Measurements from ENCODE around the gene POLDIP2.

DNA sequence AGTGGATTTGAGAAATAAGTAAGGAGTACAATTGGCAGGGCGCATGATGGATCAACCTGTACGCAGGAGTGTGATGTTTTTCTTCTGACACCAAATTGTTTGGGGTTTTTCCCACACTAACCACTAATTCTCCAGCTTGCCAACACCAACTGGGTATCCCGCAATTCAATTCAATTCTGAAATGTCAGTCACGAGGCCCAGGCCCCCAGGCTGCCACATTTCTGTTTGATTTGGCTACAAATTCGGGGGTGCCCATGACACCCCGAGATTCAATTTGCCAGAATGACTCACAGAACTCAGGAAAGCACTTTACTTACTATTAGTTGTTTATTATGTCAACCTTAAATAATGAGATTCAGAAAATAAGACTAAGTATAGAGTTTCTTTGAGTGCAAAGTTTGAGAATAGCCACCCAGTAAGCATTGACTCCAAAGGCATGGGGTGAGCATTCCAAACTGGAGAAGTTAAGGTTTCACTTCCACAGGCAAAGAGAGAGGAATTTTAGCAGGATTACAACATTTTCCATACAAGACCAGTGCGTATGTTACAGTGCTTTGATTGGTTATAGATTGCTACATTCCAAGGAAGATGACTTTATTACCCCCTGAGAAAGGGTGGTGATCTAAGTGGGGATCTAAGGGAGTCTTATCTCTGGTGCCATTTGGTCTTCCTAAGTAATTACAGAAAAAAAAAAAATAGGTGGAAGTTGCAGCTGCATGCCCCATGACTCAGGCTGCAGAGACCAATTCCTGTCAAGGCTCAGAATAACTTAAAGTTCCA lies 37.2 kb upstream of the POLDIP2 start:
- TF ChIP-seq, protein P1, sequence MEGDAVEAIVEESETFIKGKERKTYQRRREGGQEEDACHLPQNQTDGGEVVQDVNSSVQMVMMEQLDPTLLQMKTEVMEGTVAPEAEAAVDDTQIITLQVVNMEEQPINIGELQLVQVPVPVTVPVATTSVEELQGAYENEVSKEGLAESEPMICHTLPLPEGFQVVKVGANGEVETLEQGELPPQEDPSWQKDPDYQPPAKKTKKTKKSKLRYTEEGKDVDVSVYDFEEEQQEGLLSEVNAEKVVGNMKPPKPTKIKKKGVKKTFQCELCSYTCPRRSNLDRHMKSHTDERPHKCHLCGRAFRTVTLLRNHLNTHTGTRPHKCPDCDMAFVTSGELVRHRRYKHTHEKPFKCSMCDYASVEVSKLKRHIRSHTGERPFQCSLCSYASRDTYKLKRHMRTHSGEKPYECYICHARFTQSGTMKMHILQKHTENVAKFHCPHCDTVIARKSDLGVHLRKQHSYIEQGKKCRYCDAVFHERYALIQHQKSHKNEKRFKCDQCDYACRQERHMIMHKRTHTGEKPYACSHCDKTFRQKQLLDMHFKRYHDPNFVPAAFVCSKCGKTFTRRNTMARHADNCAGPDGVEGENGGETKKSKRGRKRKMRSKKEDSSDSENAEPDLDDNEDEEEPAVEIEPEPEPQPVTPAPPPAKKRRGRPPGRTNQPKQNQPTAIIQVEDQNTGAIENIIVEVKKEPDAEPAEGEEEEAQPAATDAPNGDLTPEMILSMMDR (IDR thresholded peaks at IDR 0.05): no peak
- TF ChIP-seq POLR2A (IDR thresholded peaks at IDR 0.05) (no peak), POLR2AphosphoS5 (IDR thresholded peaks at IDR 0.05) (no peak)
